GM12878 (cell line): Measurements from ENCODE around the gene DNAH5. TPM values are rescaled to one million over a fixed set of nuclear protein-coding genes. Genes with fewer than 3 reads are reported as not detected.

Experiments
- ATAC-seq: fragments of 200-7000 bp; cut with Tn5 transposase; 3 replicates; pipeline ENCODE4 v1.9.1; 2020; ENCODE audit warnings: mild to moderate bottlenecking, moderate library complexity
- BruUV-seq: library from RNA; stranded (reverse); fragments of 400-500 nt; replicated peaks from 2 replicates; lab custom pipeline; 2021; lab: Mats Ljungman, UMichigan
- CTCF ChIA-PET: fragments of 300-600 bp; sonication (Branson Sonifier 250); formaldehyde crosslinking; extraction: SDS; loops from one replicate; lab custom pipeline; 2021; ENCODE audit warnings: inconsistent platforms; lab: Yijun Ruan, JAX
- POLR2A ChIA-PET: fragments of 350-600 bp; formaldehyde crosslinking; extraction: SDS; loops from one replicate; lab custom pipeline; 2021; ENCODE audit warnings: inconsistent platforms; lab: Charles Lee
- RAD21 ChIA-PET: fragments of 300-600 bp; sonication (Branson Sonifier 250); formaldehyde crosslinking; loops from one replicate; lab custom pipeline; 2023; ENCODE audit warnings: antibody characterized with exemption; ENCODE audit not compliant: unreplicated experiment; lab: Charles Lee
- SMC1A ChIA-PET: fragments of 300-600 bp; sonication (Branson Sonifier 250); formaldehyde crosslinking; loops from one replicate; lab custom pipeline; 2023; ENCODE audit not compliant: unreplicated experiment, uncharacterized antibody; lab: Charles Lee
- DNase-seq: peaks from one replicate; pipeline ENCODE4 v3.0.0-alpha.2; 2011; ENCODE audit warnings: low read depth, low spot score
- FAIRE-seq: peaks from 3 replicates; lab custom pipeline; 2011; peaks lifted over from hg19 to GRCh38; lab: Jason Lieb, UNC
- H2AFZ ChIP-seq: 2 replicates; pipeline ENCODE4 v1.6.0; 2011; ENCODE audit warnings: low read depth, low read length, control low read depth; ENCODE audit not compliant: control insufficient read depth
- H3K27ac ChIP-seq: 2 replicates; pipeline ENCODE4 v1.5.1; 2011; ENCODE audit warnings: control low read depth; ENCODE audit not compliant: control insufficient read depth, insufficient read depth
- H3K27me3 ChIP-seq, 2 experiments: replicated peaks in 1 of 2; 2 replicates each; pipeline versions ENCODE4 v1.6.0 to v1.6.1; 2011; ENCODE audit warnings: low read length in 1 of 2; ENCODE audit not compliant: control insufficient read depth in 2 of 2, insufficient read depth in 2 of 2
- H3K36me3 ChIP-seq, 2 experiments: 2 replicates each; pipeline ENCODE4 v1.5.1; 2011; ENCODE audit warnings: low read length in 1 of 2; ENCODE audit not compliant: control insufficient read depth in 2 of 2, insufficient read depth in 2 of 2
- H3K4me1 ChIP-seq: 2 replicates; pipeline ENCODE4 v1.6.1; 2011; ENCODE audit warnings: mild to moderate bottlenecking, low read length, moderate library complexity, mixed read lengths; ENCODE audit not compliant: control insufficient read depth, insufficient read depth
- H3K4me2 ChIP-seq: 2 replicates; pipeline ENCODE4 v1.6.0; 2011; ENCODE audit warnings: control low read depth; ENCODE audit not compliant: control insufficient read depth, insufficient read depth
- H3K4me3 ChIP-seq: fragments of 200-600 bp; sonication (generic); 2 replicates; pipeline ENCODE4 v1.5.1; 2016
- H3K79me2 ChIP-seq: 2 replicates; pipeline ENCODE4 v1.6.0; 2011; ENCODE audit warnings: low read length; ENCODE audit not compliant: control insufficient read depth, insufficient read depth
- H3K9ac ChIP-seq: 2 replicates; pipeline ENCODE4 v1.8.0; 2011; ENCODE audit warnings: low read length, control low read depth, mixed read lengths; ENCODE audit not compliant: control insufficient read depth, insufficient read depth
- H3K9me3 ChIP-seq: replicated peaks from 3 replicates; pipeline ENCODE4 v1.5.1; 2011; ENCODE audit warnings: mild to moderate bottlenecking, low read length; ENCODE audit not compliant: control insufficient read depth, insufficient read depth
- H4K20me1 ChIP-seq: 2 replicates; pipeline ENCODE4 v1.6.0; 2011; ENCODE audit not compliant: control insufficient read depth, insufficient read depth
- BMI1 ChIP-seq: fragments of 450-650 bp; IDR thresholded peaks from 2 replicates; pipeline ENCODE4 v1.6.1; 2016; ENCODE audit warnings: mild to moderate bottlenecking, moderate library complexity, borderline replicate concordance
- FOXK2 ChIP-seq: fragments of 450-650 bp; IDR thresholded peaks from 2 replicates; pipeline ENCODE4 v1.6.1; 2017; ENCODE audit warnings: mild to moderate bottlenecking, moderate library complexity
- FOXM1 ChIP-seq: IDR thresholded peaks from 2 replicates; pipeline ENCODE4 v1.6.1; 2012; ENCODE audit warnings: low read depth, mild to moderate bottlenecking, inconsistent platforms, low read length, moderate library complexity
- IRF3 ChIP-seq: fragments of 450-650 bp; IDR thresholded peaks from 2 replicates; pipeline ENCODE4 v1.6.1; 2014; ENCODE audit warnings: mild to moderate bottlenecking
- KDM1A ChIP-seq: fragments of 200-600 bp; sonication (generic); IDR thresholded peaks from 2 replicates; pipeline ENCODE4 v1.6.1; 2016; ENCODE audit warnings: borderline replicate concordance
- NR2F1 ChIP-seq: fragments of 450-650 bp; conservative IDR thresholded peaks from 2 replicates; pipeline ENCODE4 v1.6.1; 2017; ENCODE audit warnings: mild to moderate bottlenecking
- PAX5 ChIP-seq: IDR thresholded peaks from 2 replicates; pipeline ENCODE4 v1.6.1; 2011; ENCODE audit warnings: low read depth, low read length, borderline replicate concordance
- RBBP5 ChIP-seq: fragments of 200-600 bp; sonication (generic); conservative IDR thresholded peaks from 2 replicates; pipeline ENCODE4 v1.6.1; 2016
- SMC3 ChIP-seq: IDR thresholded peaks from 2 replicates; pipeline ENCODE4 v1.6.1; 2011; ENCODE audit warnings: low read length, improper control_type of control experiment, borderline replicate concordance
- ZNF217 ChIP-seq: fragments of 450-650 bp; IDR thresholded peaks from 2 replicates; pipeline ENCODE4 v1.6.1; 2017; ENCODE audit warnings: antibody characterized with exemption, mild to moderate bottlenecking
- ZZZ3 ChIP-seq: IDR thresholded peaks from 2 replicates; pipeline ENCODE4 v1.6.1; 2011; ENCODE audit warnings: low read depth; ENCODE audit not compliant: control insufficient read depth, insufficient read length
- whole genome bisulfite sequencing: methylation state at CpG from one replicate; pipeline ENCODE4 v1.1.6; 2016; ENCODE audit warnings: low lambda C conversion rate; ENCODE audit not compliant: insufficient replicate concordance, insufficient coverage; ENCODE audit errors: missing lambda C conversion rate; 5-methylcytosine and 5-hydroxymethylcytosine counted together
- in situ Hi-C: fragments of 300-500 bp; cut with MboI; formaldehyde crosslinking; loops from 9 replicates; pipeline ENCODE4 v1.14.3; 2018; ENCODE audit warnings: mixed read lengths
- intact Hi-C: fragments of 100-400 bp; cut with micrococcal nuclease; formaldehyde crosslinking; loops from one replicate; pipeline ENCODE4 v1.14.2; 2022; ENCODE audit not compliant: unreplicated experiment
- polyA plus RNA-seq, 11 experiments: library from polyadenylated mRNA; depleted of rRNA in 4 of 11; unstranded in 6 of 11; stranded (reverse) in 5 of 11; fragments of >200 nt; fragmentation: Nextera tagmentation in 4 of 11; fragmentation: Illumina TruSeq in 1 of 11; extraction: Ambion mirVana in 4 of 11; extraction: Trizol in 1 of 11; gene quantifications; 1 replicate in 1 of 11; 2 replicates in 10 of 11; pipeline versions ENCODE4 v1.2.1 to v1.2.3, GENCODE V29; 2011 to 2016; ENCODE audit warnings: inconsistent platforms in 2 of 11, missing spikeins in 2 of 11, low read depth in 1 of 11
- total RNA-seq, 4 experiments: library from RNA; depleted of rRNA in 3 of 4; stranded (reverse); fragments of >200 nt in 3 of 4; fragmentation: Illumina TruSeq in 1 of 4; extraction: Trizol in 1 of 4; gene quantifications; 2 replicates each; pipeline versions ENCODE4 v1.2.1 to v1.2.3, GENCODE V29; 2013 to 2021

Gene DNAH5
- total and polyA plus RNA-seq, 10 of the 15 experiments (the other 5 are each of a cell fraction or from before 2014, with no cell fraction given) = under 0.01 to 0.30 (median 0.07) TPM; not detected in 7

GRCh38 chr5:13941468-13941867, 3.0 kb downstream of the DNAH5 start:
- no peak overlapping the region for H2AFZ ChIP-seq
- TF ChIP-seq FOXK2 (no peak), KDM1A (no peak), ZNF217 (no peak), ZZZ3 (no peak), NR2F1 (no peak), PAX5 (no peak), FOXM1 (no peak), SMC3 (no peak), RBBP5 (no peak), BMI1 (no peak), IRF3 (no peak)
- TF ChIP-seq, all 136 proteins: peak for 0
- FAIRE-seq (no peak), DNase-seq (no peak), ATAC-seq (no peak)
- Histone ChIP-seq H3K27me3 (no peaks in the 10 kb centered on the region; a peak in 1 of 4 replicates), H3K4me2 (no peak overlapping the region), H3K4me1 (no peaks in the 10 kb centered on the region), H4K20me1 (no peaks in the 10 kb centered on the region), H3K36me3 (no peaks in the 10 kb centered on the region), H3K27ac (no peak overlapping the region), H3K4me3 (no peak overlapping the region), H3K9me3 (no peaks in the 10 kb centered on the region), H3K9ac (no peak overlapping the region), H3K79me2 (no peaks in the 10 kb centered on the region)
- CTCF ChIA-PET = no interaction called here
- RAD21 ChIA-PET = interaction anchor here (0.5 kb wide), 1 partner anchor 571 kb away, joined by 3 read pairs; no protein-coding TSS in a partner anchor
- POLR2A ChIA-PET = no interaction called here
- SMC1A ChIA-PET = interaction anchor here (0.5 to 1.0 kb wide), 2 partner anchors 14 to 304 kb away, joined by 3 read pairs; no protein-coding TSS in a partner anchor
- in situ Hi-C loops (no loop called here), intact Hi-C loops (no loop called here)
- WGBS = 49% methylated on average over 3 of the region's 3 CpGs
- no TSS peak for BruUV-seq
